Endothelial cell of umbilical vein (primary cell): ENCODE measurements around the gene FKBP7. TPM values are rescaled to one million over a fixed set of nuclear protein-coding genes. Genes with fewer than 3 reads are reported as not detected.

ENCODE experiments used
- BruUV-seq: library from RNA; stranded (reverse); fragments of 400-500 nt; replicated peaks from 2 replicates; lab custom pipeline; 2021; lab: Mats Ljungman, UMichigan
- CTCF ChIA-PET: fragments of 300-600, 350-600 bp; sonication (Branson Sonifier 250); formaldehyde crosslinking; loops from one replicate; lab custom pipeline; 2021; ENCODE audit warnings: antibody characterized with exemption, inconsistent platforms; lab: Charles Lee
- POLR2A ChIA-PET: fragments of 300-600, 350-600 bp; sonication (Branson Sonifier 250); formaldehyde crosslinking; loops from one replicate; lab custom pipeline; 2021; ENCODE audit warnings: antibody characterized with exemption, inconsistent platforms; lab: Charles Lee
- DNase-seq: peaks from one replicate; pipeline ENCODE4 v3.0.0-alpha.2; 2011; ENCODE audit warnings: low read depth, low spot score
- FAIRE-seq: peaks from 2 replicates; lab custom pipeline; 2011; peaks lifted over from hg19 to GRCh38; lab: Jason Lieb, UNC
- H2AFZ ChIP-seq: 2 replicates; pipeline ENCODE4 v1.6.0; 2012; ENCODE audit warnings: low read depth, low read length, control low read depth, inconsistent platforms
- H3K27ac ChIP-seq: 2 replicates; pipeline ENCODE4 v1.5.1; 2011; ENCODE audit warnings: low read depth, mild to moderate bottlenecking, control low read depth, low read length, moderate library complexity; ENCODE audit not compliant: insufficient read depth
- H3K27me3 ChIP-seq, 2 experiments: 2 replicates each; pipeline versions ENCODE4 v1.6.0 to v1.6.1; 2011; ENCODE audit warnings: low read length in 2 of 2, mixed read lengths in 1 of 2; ENCODE audit not compliant: control insufficient read depth in 2 of 2, insufficient read depth in 2 of 2
- H3K36me3 ChIP-seq, 2 experiments: 2 replicates in 1 of 2; 3 replicates in 1 of 2; pipeline ENCODE4 v1.5.1; 2011; ENCODE audit warnings: low read length in 2 of 2, mild to moderate bottlenecking in 1 of 2, moderate library complexity in 1 of 2; ENCODE audit not compliant: control insufficient read depth in 2 of 2, insufficient read depth in 2 of 2; ENCODE audit errors: extremely low read depth in 1 of 2
- H3K4me1 ChIP-seq: 3 replicates; pipeline ENCODE4 v1.5.1; 2011; ENCODE audit warnings: mild to moderate bottlenecking, low read length; ENCODE audit not compliant: control insufficient read depth, insufficient read depth; ENCODE audit errors: extremely low read depth
- H3K4me2 ChIP-seq: 2 replicates; pipeline ENCODE4 v1.6.1; 2011; ENCODE audit warnings: low read length, control low read depth, mixed read lengths; ENCODE audit not compliant: insufficient read depth
- H3K4me3 ChIP-seq, 3 experiments: fragments of 200-600 bp in 1 of 3; sonication (generic), shearing (Covaris generic) in 1 of 3; replicated peaks in 1 of 3; 2 replicates each; pipeline ENCODE4 v1.5.1; 2011 to 2016; ENCODE audit warnings: control low read depth in 3 of 3, low read length in 3 of 3, mild to moderate bottlenecking in 2 of 3, inconsistent platforms in 1 of 3, low read depth in 1 of 3, moderate library complexity in 1 of 3; ENCODE audit not compliant: insufficient read depth in 1 of 3
- H3K79me2 ChIP-seq: 2 replicates; pipeline ENCODE4 v1.6.0; 2012; ENCODE audit warnings: low read length, inconsistent platforms; ENCODE audit not compliant: control insufficient read depth, insufficient read depth
- H3K9ac ChIP-seq: replicated peaks from 2 replicates; pipeline ENCODE3; 2011; ENCODE audit warnings: low read length, control low read depth; ENCODE audit not compliant: insufficient read depth; ENCODE audit errors: extremely low read depth
- H3K9me1 ChIP-seq: replicated peaks from 3 replicates; pipeline ENCODE4 v1.6.0; 2011; ENCODE audit warnings: mild to moderate bottlenecking, low read length; ENCODE audit not compliant: control insufficient read depth, insufficient read depth; ENCODE audit errors: extremely low read depth
- H3K9me3 ChIP-seq: replicated peaks from 2 replicates; pipeline ENCODE4 v1.5.1; 2012; ENCODE audit warnings: low read length, inconsistent platforms; ENCODE audit not compliant: control insufficient read depth, insufficient read depth
- H4K20me1 ChIP-seq: replicated peaks from 2 replicates; pipeline ENCODE3; 2011; ENCODE audit warnings: mild to moderate bottlenecking, low read length; ENCODE audit not compliant: control insufficient read depth, insufficient read depth; ENCODE audit errors: extremely low read depth
- CTCF ChIP-seq, 2 donors: IDR thresholded peaks; 1 replicate in 1 of 2; 2 replicates in 1 of 2; pipeline ENCODE4 v1.5.1; 2011; ENCODE audit warnings: low read length in 2 of 2, mild to moderate bottlenecking in 2 of 2, moderate library complexity in 2 of 2, control low read depth in 1 of 2, inconsistent platforms in 1 of 2, low read depth in 1 of 2; ENCODE audit not compliant: insufficient read depth in 1 of 2; ENCODE audit errors: extremely low read depth in 1 of 2
- EZH2 ChIP-seq: IDR thresholded peaks from 2 replicates; pipeline ENCODE4 v1.6.1; 2012; ENCODE audit warnings: borderline replicate concordance, low read depth, mild to moderate bottlenecking, moderate library complexity, low read length, inconsistent platforms; ENCODE audit not compliant: severe bottlenecking
- FOS ChIP-seq: IDR thresholded peaks from 2 replicates; pipeline ENCODE4 v1.6.1; 2011; ENCODE audit warnings: mild to moderate bottlenecking, low read length, moderate library complexity, borderline replicate concordance; ENCODE audit not compliant: insufficient read depth
- GATA2 ChIP-seq: IDR thresholded peaks from 2 replicates; pipeline ENCODE4 v1.7.0; 2011; ENCODE audit warnings: low read depth, mild to moderate bottlenecking, moderate library complexity, mixed read lengths, low read length; ENCODE audit not compliant: insufficient read length, insufficient read depth
- JUN ChIP-seq: IDR thresholded peaks from 2 replicates; pipeline ENCODE4 v1.6.1; 2011; ENCODE audit warnings: borderline replicate concordance, low read depth; ENCODE audit not compliant: insufficient read length, insufficient read depth
- MAX ChIP-seq: IDR thresholded peaks from 2 replicates; pipeline ENCODE4 v1.6.1; 2011; ENCODE audit not compliant: insufficient read depth, insufficient read length
- MYC ChIP-seq: IDR thresholded peaks from one replicate; pipeline ENCODE4 v1.6.1; 2011; ENCODE audit warnings: mild to moderate bottlenecking, low read depth, low read length
- POLR2A ChIP-seq: IDR thresholded peaks from 2 replicates; pipeline ENCODE4 v1.6.1; 2012; ENCODE audit warnings: low read depth, mild to moderate bottlenecking, control low read depth, low read length
- POLR2AphosphoS5 ChIP-seq: IDR thresholded peaks from 2 replicates; pipeline ENCODE4 v1.6.1; 2012; ENCODE audit warnings: low read depth, mild to moderate bottlenecking, control low read depth, low read length, moderate library complexity; ENCODE audit not compliant: insufficient read depth
- dilution Hi-C: fragments of 300-500 bp; cut with MboI; formaldehyde crosslinking; loops from one replicate; pipeline ENCODE4 v1.15.0; 2019; ENCODE audit warnings: low sequenced_read_pairs; ENCODE audit not compliant: extremely low pct_ligation_motif_present
- intact Hi-C: fragments of 100-400 bp; cut with micrococcal nuclease; formaldehyde crosslinking; loops from one replicate; pipeline ENCODE4 v1.10.0; 2022
- polyA plus RNA-seq, 4 experiments: library from polyadenylated mRNA; depleted of rRNA in 3 of 4; stranded (reverse) in 3 of 4; unstranded in 1 of 4; fragments of >200 nt; gene quantifications; 2 replicates each; pipeline versions ENCODE4 v1.2.1 to v1.2.3, GENCODE V29; 2011 to 2012; ENCODE audit warnings: missing spikeins in 1 of 4
- total RNA-seq: library from RNA; stranded (reverse); gene quantifications from 2 replicates; pipeline ENCODE4 v1.2.3, GENCODE V29; 2021

The FKBP7 gene
- total and polyA plus RNA-seq, 2 donors (not counting 3 experiments of a cell fraction or from before 2014, with no cell fraction given), result 11.2 to 20.5 TPM

GRCh38 chr2:178455947-178456346, 22.5 kb downstream of the FKBP7 start:
- no peaks in the 10 kb centered on the region for H3K9me1 ChIP-seq
- FAIRE-seq (no peak), DNase-seq (no peak)
- no peak overlapping the region for H3K4me3 ChIP-seq
- no TSS peak for BruUV-seq
- no peak overlapping the region for H3K9ac ChIP-seq
- H3K4me2 ChIP-seq, result no peak overlapping the region
- H4K20me1 ChIP-seq, result no peaks in the 10 kb centered on the region
- dilution Hi-C loops, result no loop called here
- H3K36me3 ChIP-seq, result no peaks in the 10 kb centered on the region
- TF ChIP-seq JUN (no peak), FOS (no peak), MAX (no peak), CTCF (IDR thresholded peaks at IDR 0.05; ENCODE audit: extremely low read depth in 1 of 2, insufficient read depth in 1 of 2, low read depth in 1 of 2, low read length in 2 of 2) (no peak), POLR2A (no peak), GATA2 (no peak), POLR2AphosphoS5 (no peak), EZH2 (no peak), MYC (no peak)
- no peak overlapping the region for H2AFZ ChIP-seq
- H3K27ac ChIP-seq, result no peak overlapping the region
- ChIA-PET POLR2A (no interaction called here), CTCF (no interaction called here)
- H3K27me3 ChIP-seq, result no peaks in the 10 kb centered on the region
- no peaks in the 10 kb centered on the region for H3K79me2 ChIP-seq
- H3K4me1 ChIP-seq, result peaks cover 5% of the 10 kb centered on the region
- intact Hi-C loops, result no loop called here
- no peaks in the 10 kb centered on the region for H3K9me3 ChIP-seq
